OCI-LY3 (cell line): ENCODE results near the gene SLC4A5.
"Not testable (repeated sequence)": the region's sequence is repeated elsewhere in the genome, so short reads cannot be mapped to it uniquely, and the experiment has no call there.

ENCODE experiments used
- H2AFZ ChIP-seq: fragments of 200-600, 300-600 bp; shearing (Covaris generic); 2 replicates; pipeline ENCODE4 v1.6.0; 2014; ENCODE audit warnings: antibody characterized with exemption, low read depth, low read length
- H3K27ac ChIP-seq: fragments of 200-600, 300-600 bp; sonication (generic); 2 replicates; pipeline ENCODE4 v1.5.1; 2014; ENCODE audit warnings: mild to moderate bottlenecking, low read length, moderate library complexity, mixed read lengths
- H3K27me3 ChIP-seq: fragments of 200-600, 300-600 bp; sonication (generic); 2 replicates; pipeline ENCODE4 v1.6.1; 2014; ENCODE audit warnings: low read depth, low read length, mixed read lengths
- H3K36me3 ChIP-seq: fragments of 200-600, 300-600 bp; sonication (generic); replicated peaks from 2 replicates; pipeline ENCODE3; 2014; ENCODE audit warnings: low read depth, low read length, mixed read lengths
- H3K4me1 ChIP-seq: fragments of 300-600, 200-600 bp; sonication (generic); 2 replicates; pipeline ENCODE4 v1.6.1; 2014; ENCODE audit warnings: low read length, mixed read lengths
- H3K4me2 ChIP-seq: fragments of 200-600, 300-600 bp; sonication (generic); 2 replicates; pipeline ENCODE4 v1.6.1; 2014; ENCODE audit warnings: low read length, mixed read lengths
- H3K4me3 ChIP-seq: fragments of 300-600, 200-600 bp; sonication (generic); 2 replicates; pipeline ENCODE4 v1.5.1; 2014; ENCODE audit warnings: antibody characterized with exemption, mild to moderate bottlenecking, low read length, moderate library complexity
- H3K79me2 ChIP-seq: fragments of 300-600, 200-600 bp; shearing (Covaris generic); 2 replicates; pipeline ENCODE4 v1.6.1; 2014; ENCODE audit warnings: mild to moderate bottlenecking, low read length, mixed read lengths
- H3K9ac ChIP-seq: fragments of 300-600, 200-600 bp; shearing (Covaris generic); 2 replicates; pipeline ENCODE4 v1.6.0; 2014; ENCODE audit warnings: mild to moderate bottlenecking, low read length, moderate library complexity
- H3K9me3 ChIP-seq: fragments of 200-600, 300-600 bp; shearing (Covaris generic); 2 replicates; pipeline ENCODE4 v1.6.1; 2014; ENCODE audit warnings: low read length, mixed read lengths; ENCODE audit not compliant: insufficient read depth
- H4K20me1 ChIP-seq: fragments of 200-600, 300-600 bp; sonication (generic); 2 replicates; pipeline ENCODE4 v1.6.1; 2016; ENCODE audit warnings: low read length, mixed read lengths; ENCODE audit not compliant: insufficient read depth
- CTCF ChIP-seq: fragments of 200-600, 300-600 bp; sonication (generic); IDR thresholded peaks from 2 replicates; pipeline ENCODE4 v1.5.1; 2014; ENCODE audit warnings: antibody characterized with exemption, low read length, low read depth
- EZH2phosphoT487 ChIP-seq: fragments of 200-600 bp; shearing (Covaris generic); IDR thresholded peaks from 2 replicates; pipeline ENCODE4 v1.6.1; 2018; ENCODE audit warnings: antibody characterized with exemption, mixed run types, low read depth

The SLC4A5 gene

DNA sequence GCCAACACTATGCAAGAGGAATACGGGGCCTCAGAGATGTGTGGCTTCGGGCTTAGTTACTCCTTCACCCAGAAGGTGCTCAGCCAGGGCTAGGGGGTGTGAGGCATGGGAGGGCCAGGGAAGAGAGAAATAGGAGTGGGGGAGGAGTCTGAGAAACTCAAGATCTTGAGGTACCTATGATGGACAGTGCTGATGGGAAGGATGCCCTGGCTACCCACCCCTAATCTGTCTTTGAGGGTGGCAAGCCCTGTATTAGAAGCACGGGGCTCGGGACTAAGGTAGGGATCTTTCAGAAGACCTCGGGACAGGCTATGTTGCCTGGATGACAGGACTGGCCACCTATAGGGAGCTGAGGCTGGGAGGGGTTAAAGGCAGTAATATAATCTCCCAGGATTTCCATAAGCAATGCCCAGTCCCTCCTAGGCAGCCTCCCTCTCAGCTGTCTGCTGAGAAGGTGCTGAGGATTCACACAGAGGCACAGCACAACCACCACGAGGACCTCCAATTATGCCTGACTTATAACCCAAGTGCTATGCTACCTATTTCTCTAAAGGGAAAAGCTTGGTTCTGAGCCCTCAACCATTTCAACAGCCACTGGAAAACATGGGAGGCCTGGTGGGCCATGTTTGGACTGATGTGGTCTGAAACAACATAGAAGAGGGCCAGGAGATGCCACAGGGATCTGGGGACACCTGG, 121.5 kb downstream of the SLC4A5 start:
- Histone ChIP-seq H3K4me2 (no peak overlapping the region), H2AFZ (no peak overlapping the region), H3K4me1 (no peaks in the 10 kb centered on the region), H3K79me2 (peaks cover 4% of the 10 kb centered on the region; the same call in 1 of the 2 replicates), H3K9me3 (no peaks in the 10 kb centered on the region), H3K9ac (no peak overlapping the region), H4K20me1 (peaks cover 12% of the 10 kb centered on the region), H3K36me3 (peaks cover 38% of the 10 kb centered on the region), H3K27me3 (no peaks in the 10 kb centered on the region), H3K27ac (no peak overlapping the region), H3K4me3 (no peak overlapping the region)
- TF ChIP-seq EZH2phosphoT487 (no peak), CTCF (no peak)

DNA sequence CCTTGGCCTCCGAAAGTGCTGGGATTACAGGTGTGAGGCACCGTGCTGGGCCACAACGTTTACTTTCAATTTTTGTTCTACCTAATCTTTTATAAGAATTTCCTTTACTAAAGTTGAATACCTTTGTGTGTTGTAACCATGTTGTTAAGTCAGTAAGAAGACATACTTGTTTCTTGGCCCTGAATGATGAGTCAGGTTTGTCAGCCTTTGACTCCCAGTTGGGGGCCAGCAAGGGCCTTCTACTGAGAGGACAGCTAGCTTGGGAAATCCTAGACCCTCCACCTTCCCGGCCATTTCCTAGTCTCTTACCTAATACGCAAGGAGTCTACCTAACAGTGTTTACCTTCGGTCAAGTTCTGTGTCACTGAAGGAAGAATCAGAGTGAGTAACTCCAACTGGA, 122.1 kb downstream of the SLC4A5 start:
- Histone ChIP-seq H4K20me1 (peaks cover 15% of the 10 kb centered on the region), H3K9me3 (no peaks in the 10 kb centered on the region), H3K4me1 (no peaks in the 10 kb centered on the region), H3K27ac (no peak overlapping the region), H3K9ac (no peak overlapping the region), H3K36me3 (peaks cover 43% of the 10 kb centered on the region), H3K4me3 (no peak overlapping the region), H3K4me2 (no peak overlapping the region), H3K79me2 (peaks cover 6% of the 10 kb centered on the region; the same call in 1 of the 2 replicates), H3K27me3 (no peaks in the 10 kb centered on the region), H2AFZ (no peak overlapping the region)
- TF ChIP-seq EZH2phosphoT487: no peak
- TF ChIP-seq CTCF: no peak

DNA sequence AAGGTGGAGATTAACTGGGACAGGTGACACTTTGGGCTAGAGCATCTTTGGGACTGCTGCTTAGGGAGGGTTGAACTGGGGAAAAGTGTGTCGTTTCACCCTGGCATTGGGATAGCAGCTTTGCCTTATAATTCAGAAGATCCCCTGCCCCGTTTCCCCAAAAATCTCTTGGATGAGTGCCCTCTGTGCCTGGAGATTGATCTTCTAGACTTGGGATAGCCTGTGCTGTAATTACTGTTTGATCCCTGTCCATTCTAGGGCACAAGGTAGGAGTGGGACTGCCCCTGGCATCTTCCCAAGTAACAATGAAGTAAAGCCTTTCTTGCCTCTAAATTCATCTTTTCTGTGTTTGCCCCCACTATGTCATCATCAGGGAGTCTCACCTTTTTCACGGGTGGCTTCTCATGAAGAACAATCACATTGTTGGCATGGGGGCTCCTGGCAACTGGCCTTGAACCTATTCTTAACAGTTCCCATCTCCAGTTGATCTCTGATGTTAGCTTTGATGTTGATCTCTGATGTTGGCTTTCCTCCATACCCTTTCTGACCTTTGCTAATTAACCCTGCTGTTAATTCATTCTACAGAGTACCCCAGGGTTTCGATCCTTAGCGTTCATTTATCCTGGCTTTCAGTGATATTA, 123.2 kb downstream of the SLC4A5 start:
- Histone ChIP-seq H3K36me3 (peaks cover 47% of the 10 kb centered on the region), H3K9ac (no peak overlapping the region), H3K4me1 (no peaks in the 10 kb centered on the region), H3K27me3 (no peaks in the 10 kb centered on the region), H3K9me3 (no peaks in the 10 kb centered on the region), H3K27ac (no peak overlapping the region), H2AFZ (no peak overlapping the region), H3K4me3 (no peak overlapping the region), H3K4me2 (no peak overlapping the region), H4K20me1 (peaks cover 15% of the 10 kb centered on the region), H3K79me2 (peaks cover 6% of the 10 kb centered on the region; the same call in 1 of the 2 replicates)
- TF ChIP-seq CTCF: no peak
- no peak for TF ChIP-seq EZH2phosphoT487

DNA sequence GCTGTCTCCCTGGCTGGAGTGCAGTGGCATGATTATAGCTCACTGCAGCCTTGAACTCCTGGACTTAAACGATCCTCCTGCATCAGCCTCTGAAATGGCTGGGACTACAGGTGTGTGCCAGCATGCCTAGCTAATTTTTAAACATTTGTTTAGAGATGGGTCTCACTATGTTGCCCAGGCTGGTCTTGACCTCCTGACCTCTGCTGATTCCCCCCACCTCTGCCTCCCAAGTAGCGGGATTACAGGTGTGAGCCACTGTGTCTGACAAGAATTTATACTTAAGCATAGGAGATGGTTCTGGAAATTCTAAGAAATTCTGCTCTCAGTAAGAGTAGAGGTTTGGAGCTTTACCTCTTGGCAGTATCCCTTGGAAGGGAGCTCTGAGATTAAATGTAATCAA, 126.6 kb downstream of the SLC4A5 start:
- H4K20me1 ChIP-seq: peaks cover 25% of the 10 kb centered on the region
- H3K79me2 ChIP-seq: peaks cover 23% of the 10 kb centered on the region
- TF ChIP-seq CTCF (no peak), EZH2phosphoT487 (no peak)
- no peak overlapping the region for H3K4me2 ChIP-seq
- no peaks in the 10 kb centered on the region for H3K27me3 ChIP-seq
- no peak overlapping the region for H3K27ac ChIP-seq
- no peaks in the 10 kb centered on the region for H3K9me3 ChIP-seq
- peaks cover 61% of the 10 kb centered on the region for H3K36me3 ChIP-seq
- H3K4me1 ChIP-seq: peaks cover 10% of the 10 kb centered on the region
- H2AFZ ChIP-seq: no peak overlapping the region
- H3K9ac ChIP-seq: no peak overlapping the region
- no peak overlapping the region for H3K4me3 ChIP-seq

GRCh38 chr2:74215771-74216170, 127.4 kb downstream of the SLC4A5 start:
- peaks cover 16% of the 10 kb centered on the region for H3K4me1 ChIP-seq
- not testable (repeated sequence) for H3K27me3 ChIP-seq, H3K27ac ChIP-seq, H3K9me3 ChIP-seq, H3K9ac ChIP-seq, H2AFZ ChIP-seq, H3K4me2 ChIP-seq, H3K4me3 ChIP-seq
- peaks cover 25% of the 10 kb centered on the region for H4K20me1 ChIP-seq
- peaks cover 62% of the 10 kb centered on the region for H3K36me3 ChIP-seq
- H3K79me2 ChIP-seq: peaks cover 28% of the 10 kb centered on the region
